ENCODE data around the gene MTAP.
A peak's percentile ranks its signal among the peaks of the same experiment; 100 is the strongest.

Gene MTAP

DNA sequence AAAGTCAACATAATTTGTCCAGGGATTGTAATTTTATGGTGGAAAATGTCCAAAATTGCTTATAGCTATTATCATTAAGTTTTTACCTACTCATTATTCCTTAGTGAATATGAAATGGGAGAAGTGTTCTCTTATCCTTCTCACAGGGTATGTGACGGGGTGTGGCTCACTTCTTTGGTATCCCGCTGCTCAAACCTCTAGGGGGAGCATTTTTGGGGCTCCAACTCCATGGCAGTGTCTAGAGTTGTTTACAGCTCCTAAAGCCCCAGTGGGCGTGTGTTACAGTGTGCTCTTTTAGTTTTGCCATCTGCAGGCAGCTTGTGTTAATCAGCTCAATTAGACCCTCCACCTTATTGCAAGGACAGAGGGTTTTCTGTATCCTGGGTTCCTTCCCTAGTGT, 102.3 kb downstream of the MTAP start:
- Histone ChIP-seq H3K9me2 (replicated peaks; ENCODE audit: low read depth, low read length) (no peaks in the 10 kb centered on the region), H3K36me3 (ENCODE audit: insufficient read depth, low read length) (no peaks in the 10 kb centered on the region), H3K9me3 (ENCODE audit: insufficient read depth, low read depth, low read length) (no peaks in the 10 kb centered on the region), H3K27me3 (ENCODE audit: insufficient read depth, low read length, poor library complexity, severe bottlenecking) (no peaks in the 10 kb centered on the region), H3K9ac (ENCODE audit: low read depth, low read length, poor library complexity, severe bottlenecking) (no peak overlapping the region), H3K4me2 (ENCODE audit: low read depth, low read length, poor library complexity, severe bottlenecking) (no peak overlapping the region), H3K4me1 (ENCODE audit: insufficient read depth, low read length, poor library complexity, severe bottlenecking) (peaks cover 13% of the 10 kb centered on the region), H3K79me2 (ENCODE audit: insufficient read depth, low read length) (no peaks in the 10 kb centered on the region), H2AFZ (ENCODE audit: low read length) (no peak overlapping the region), H3K4me3 (ENCODE audit: low read length, poor library complexity, severe bottlenecking) (no peak overlapping the region), H3F3A (ENCODE audit: low read depth) (no peaks in the 10 kb centered on the region), H4K20me1 (ENCODE audit: insufficient read depth, low read length, poor library complexity, severe bottlenecking) (no peaks in the 10 kb centered on the region)
- TF ChIP-seq EZH2phosphoT487 (IDR thresholded peaks at IDR 0.05; ENCODE audit: borderline replicate concordance), result no peak
- TF ChIP-seq, protein P1, sequence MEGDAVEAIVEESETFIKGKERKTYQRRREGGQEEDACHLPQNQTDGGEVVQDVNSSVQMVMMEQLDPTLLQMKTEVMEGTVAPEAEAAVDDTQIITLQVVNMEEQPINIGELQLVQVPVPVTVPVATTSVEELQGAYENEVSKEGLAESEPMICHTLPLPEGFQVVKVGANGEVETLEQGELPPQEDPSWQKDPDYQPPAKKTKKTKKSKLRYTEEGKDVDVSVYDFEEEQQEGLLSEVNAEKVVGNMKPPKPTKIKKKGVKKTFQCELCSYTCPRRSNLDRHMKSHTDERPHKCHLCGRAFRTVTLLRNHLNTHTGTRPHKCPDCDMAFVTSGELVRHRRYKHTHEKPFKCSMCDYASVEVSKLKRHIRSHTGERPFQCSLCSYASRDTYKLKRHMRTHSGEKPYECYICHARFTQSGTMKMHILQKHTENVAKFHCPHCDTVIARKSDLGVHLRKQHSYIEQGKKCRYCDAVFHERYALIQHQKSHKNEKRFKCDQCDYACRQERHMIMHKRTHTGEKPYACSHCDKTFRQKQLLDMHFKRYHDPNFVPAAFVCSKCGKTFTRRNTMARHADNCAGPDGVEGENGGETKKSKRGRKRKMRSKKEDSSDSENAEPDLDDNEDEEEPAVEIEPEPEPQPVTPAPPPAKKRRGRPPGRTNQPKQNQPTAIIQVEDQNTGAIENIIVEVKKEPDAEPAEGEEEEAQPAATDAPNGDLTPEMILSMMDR (conservative IDR thresholded peaks at IDR 0.05; ENCODE audit: low read length), result peak; percentile 37

DNA sequence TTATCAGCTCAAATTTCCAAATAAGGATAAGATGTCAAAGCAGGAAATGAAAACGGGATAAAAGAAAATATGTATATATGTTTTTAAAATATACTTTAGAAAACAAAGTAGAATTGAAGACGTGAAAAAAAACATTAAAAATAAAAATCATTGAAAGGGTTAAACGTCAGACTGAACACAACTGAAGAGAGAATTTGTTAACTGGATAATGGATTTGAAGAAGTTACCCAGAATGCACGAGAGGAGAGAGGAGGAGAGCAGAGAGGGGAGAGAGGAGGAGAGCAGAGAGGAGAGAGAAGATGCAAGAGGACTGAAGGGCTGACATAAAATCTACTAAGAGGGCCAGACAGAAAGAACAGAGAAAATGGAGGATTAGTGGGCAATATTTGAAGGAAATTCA, 103.8 kb downstream of the MTAP start:
- peaks cover 13% of the 10 kb centered on the region for H3K4me1 ChIP-seq (ENCODE audit: insufficient read depth, low read length, poor library complexity, severe bottlenecking)
- no peaks in the 10 kb centered on the region for H4K20me1 ChIP-seq (ENCODE audit: insufficient read depth, low read length, poor library complexity, severe bottlenecking)
- no peak overlapping the region for H2AFZ ChIP-seq (ENCODE audit: low read length)
- H3K27me3 ChIP-seq (ENCODE audit: insufficient read depth, low read length, poor library complexity, severe bottlenecking), result no peaks in the 10 kb centered on the region
- no peaks in the 10 kb centered on the region for H3K36me3 ChIP-seq (ENCODE audit: insufficient read depth, low read length)
- no peak overlapping the region for H3K4me2 ChIP-seq (ENCODE audit: low read depth, low read length, poor library complexity, severe bottlenecking)
- no peaks in the 10 kb centered on the region for H3K9me2 ChIP-seq (replicated peaks; ENCODE audit: low read depth, low read length)
- no peak overlapping the region for H3K4me3 ChIP-seq (ENCODE audit: low read length, poor library complexity, severe bottlenecking)
- TF ChIP-seq EZH2phosphoT487 (IDR thresholded peaks at IDR 0.05; ENCODE audit: borderline replicate concordance), result no peak
- TF ChIP-seq, protein P1 (conservative IDR thresholded peaks at IDR 0.05; ENCODE audit: low read length), result no peak
- no peak overlapping the region for H3K9ac ChIP-seq (ENCODE audit: low read depth, low read length, poor library complexity, severe bottlenecking)
- no peaks in the 10 kb centered on the region for H3K9me3 ChIP-seq (ENCODE audit: insufficient read depth, low read depth, low read length)
- H3K79me2 ChIP-seq (ENCODE audit: insufficient read depth, low read length), result no peaks in the 10 kb centered on the region
- H3F3A ChIP-seq (ENCODE audit: low read depth), result no peaks in the 10 kb centered on the region

DNA sequence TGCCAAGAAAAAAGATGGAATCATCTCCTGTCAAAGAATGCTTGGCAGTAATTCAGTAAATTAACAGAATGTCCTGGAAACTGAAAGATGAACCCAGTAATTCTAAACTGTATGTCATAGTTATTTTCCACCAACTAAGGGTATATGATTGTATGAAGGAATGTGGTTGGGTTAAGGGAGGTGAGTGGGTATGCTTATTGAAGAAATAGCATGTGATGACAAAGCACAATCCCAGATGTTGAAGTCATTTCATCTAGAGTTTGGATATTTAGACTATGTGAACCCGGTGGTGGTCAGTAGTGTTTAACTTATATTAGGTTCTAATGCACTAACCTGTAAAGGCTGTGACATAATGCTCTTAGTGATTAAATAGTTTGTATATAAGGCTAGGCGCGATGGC, 104.4 kb downstream of the MTAP start:
- Histone ChIP-seq H3K4me1 (ENCODE audit: insufficient read depth, low read length, poor library complexity, severe bottlenecking) (peaks cover 6% of the 10 kb centered on the region), H3K36me3 (ENCODE audit: insufficient read depth, low read length) (no peaks in the 10 kb centered on the region)
- TF ChIP-seq, protein P1 (conservative IDR thresholded peaks at IDR 0.05; ENCODE audit: low read length), result no peak

More for the DNA sequence above, 104.4 kb downstream of the MTAP start:
- Histone ChIP-seq H3K9me3 (ENCODE audit: insufficient read depth, low read depth, low read length) (no peaks in the 10 kb centered on the region), H3K9ac (ENCODE audit: low read depth, low read length, poor library complexity, severe bottlenecking) (no peak overlapping the region), H3K27me3 (ENCODE audit: insufficient read depth, low read length, poor library complexity, severe bottlenecking) (no peaks in the 10 kb centered on the region), H3K9me2 (replicated peaks; ENCODE audit: low read depth, low read length) (no peaks in the 10 kb centered on the region), H3K4me3 (ENCODE audit: low read length, poor library complexity, severe bottlenecking) (no peak overlapping the region), H4K20me1 (ENCODE audit: insufficient read depth, low read length, poor library complexity, severe bottlenecking) (no peaks in the 10 kb centered on the region), H3K79me2 (ENCODE audit: insufficient read depth, low read length) (no peaks in the 10 kb centered on the region), H3F3A (ENCODE audit: low read depth) (no peaks in the 10 kb centered on the region), H3K4me2 (ENCODE audit: low read depth, low read length, poor library complexity, severe bottlenecking) (no peak overlapping the region), H2AFZ (ENCODE audit: low read length) (no peak overlapping the region)
